ENCODE results near the gene ZNF678. TPM values are rescaled to one million over a fixed set of nuclear protein-coding genes. Genes with fewer than 3 reads are reported as not detected.
"Not testable (repeated sequence)": the region's sequence is repeated elsewhere in the genome, so short reads cannot be mapped to it uniquely, and the experiment has no call there.

The ZNF678 gene
- total RNA-seq, 2 experiments from 2014 or later: 4.1 to 5.2 TPM

GRCh38 chr1:227574926-227575325 is 11.6 kb downstream of the ZNF678 start:
- ATAC-seq: no peak
- CTCF ChIA-PET: no interaction called here
- peaks cover 29% of the 10 kb centered on the region for H3K9me3 Mint-ChIP-seq (ENCODE audit: insufficient read depth)
- H3K4me1 Mint-ChIP-seq (ENCODE audit: low read depth): no peaks in the 10 kb centered on the region
- H3K36me3 Mint-ChIP-seq (ENCODE audit: low read depth): peaks cover 17% of the 10 kb centered on the region
- POLR2A ChIA-PET: no interaction called here
- no peak for DNase-seq
- no peaks in the 10 kb centered on the region for H3K27me3 Mint-ChIP-seq (ENCODE audit: low read depth)
- no peak overlapping the region for H3K27ac Mint-ChIP-seq
- no peak overlapping the region for H3K4me3 Mint-ChIP-seq

GRCh38 chr1:227576189-227576588 is 12.8 kb downstream of the ZNF678 start:
- peaks cover 19% of the 10 kb centered on the region for H3K36me3 Mint-ChIP-seq (ENCODE audit: low read depth)
- DNase-seq (no peak), ATAC-seq (no peak)
- H3K4me3 Mint-ChIP-seq: no peak overlapping the region
- CTCF ChIA-PET: interaction anchor here (1.1 kb wide), 1 partner anchor 33 kb away, joined by 4 read pairs; no protein-coding TSS in a partner anchor
- no peak overlapping the region for H3K27ac Mint-ChIP-seq
- peaks cover 29% of the 10 kb centered on the region for H3K9me3 Mint-ChIP-seq (ENCODE audit: insufficient read depth)
- POLR2A ChIA-PET: no interaction called here
- H3K27me3 Mint-ChIP-seq (ENCODE audit: low read depth): no peaks in the 10 kb centered on the region
- no peaks in the 10 kb centered on the region for H3K4me1 Mint-ChIP-seq (ENCODE audit: low read depth)

- no peaks in the 10 kb centered on the region for H3K27me3 Mint-ChIP-seq (ENCODE audit: low read depth)
- peaks cover 29% of the 10 kb centered on the region for H3K9me3 Mint-ChIP-seq (ENCODE audit: insufficient read depth)
- no peaks in the 10 kb centered on the region for H3K4me1 Mint-ChIP-seq (ENCODE audit: low read depth)
- H3K4me3 Mint-ChIP-seq: no peak overlapping the region
- no peak for ATAC-seq
- DNase-seq: no peak
- no peak overlapping the region for H3K27ac Mint-ChIP-seq
- ChIA-PET POLR2A (no interaction called here), CTCF (no interaction called here)
- H3K36me3 Mint-ChIP-seq (ENCODE audit: low read depth): peaks cover 16% of the 10 kb centered on the region
Observed at GRCh38 chr1:227577500-227577899, 14.1 kb downstream of the ZNF678 start.

- H3K36me3 Mint-ChIP-seq (ENCODE audit: low read depth): peaks cover 23% of the 10 kb centered on the region
- H3K27ac Mint-ChIP-seq: no peak overlapping the region
- DNase-seq: no peak
- no peak overlapping the region for H3K4me3 Mint-ChIP-seq
- peaks cover 3% of the 10 kb centered on the region for H3K9me3 Mint-ChIP-seq (ENCODE audit: insufficient read depth)
- H3K4me1 Mint-ChIP-seq (ENCODE audit: low read depth): no peaks in the 10 kb centered on the region
- POLR2A ChIA-PET: no interaction called here
- CTCF ChIA-PET: no interaction called here
- no peak for ATAC-seq
- no peaks in the 10 kb centered on the region for H3K27me3 Mint-ChIP-seq (ENCODE audit: low read depth)
Observed at GRCh38 chr1:227583354-227583753, 20.0 kb downstream of the ZNF678 start.

GRCh38 chr1:227586733-227587132 is 23.4 kb downstream of the ZNF678 start:
- no peak for ATAC-seq
- ChIA-PET POLR2A (no interaction called here), CTCF (no interaction called here)
- Mint-ChIP-seq H3K9me3 (ENCODE audit: insufficient read depth) (peaks cover 31% of the 10 kb centered on the region), H3K4me3 (no peak overlapping the region), H3K27me3 (ENCODE audit: low read depth) (no peaks in the 10 kb centered on the region), H3K4me1 (ENCODE audit: low read depth) (no peaks in the 10 kb centered on the region), H3K27ac (no peak overlapping the region), H3K36me3 (ENCODE audit: low read depth) (peaks cover 38% of the 10 kb centered on the region)
- DNase-seq: no peak

- H3K9me3 Mint-ChIP-seq (ENCODE audit: insufficient read depth): peaks cover 35% of the 10 kb centered on the region
- H3K27me3 Mint-ChIP-seq (ENCODE audit: low read depth): no peaks in the 10 kb centered on the region
- peaks cover 46% of the 10 kb centered on the region for H3K36me3 Mint-ChIP-seq (ENCODE audit: low read depth)
- ChIA-PET CTCF (no interaction called here), POLR2A (no interaction called here)
- H3K4me1 Mint-ChIP-seq (ENCODE audit: low read depth): no peaks in the 10 kb centered on the region
- ATAC-seq: no peak
- DNase-seq: no peak
- no peak overlapping the region for H3K4me3 Mint-ChIP-seq
- no peak overlapping the region for H3K27ac Mint-ChIP-seq
Observed at GRCh38 chr1:227587968-227588367, 24.6 kb downstream of the ZNF678 start.

- H3K4me1 Mint-ChIP-seq (ENCODE audit: low read depth); DNase-seq; CTCF ChIA-PET; POLR2A ChIA-PET; ATAC-seq; H3K27ac Mint-ChIP-seq; H3K4me3 Mint-ChIP-seq; H3K27me3 Mint-ChIP-seq (ENCODE audit: low read depth): not testable (repeated sequence)
- Mint-ChIP-seq H3K36me3 (ENCODE audit: low read depth) (peaks cover 47% of the 10 kb centered on the region), H3K9me3 (ENCODE audit: insufficient read depth) (peaks cover 41% of the 10 kb centered on the region)
Observed at GRCh38 chr1:227588769-227589168, 25.4 kb downstream of the ZNF678 start.

GRCh38 chr1:227589777-227590176 is 26.4 kb downstream of the ZNF678 start:
- POLR2A ChIA-PET; CTCF ChIA-PET; DNase-seq; H3K27ac Mint-ChIP-seq; ATAC-seq; H3K4me3 Mint-ChIP-seq; H3K27me3 Mint-ChIP-seq (ENCODE audit: low read depth); H3K4me1 Mint-ChIP-seq (ENCODE audit: low read depth): not testable (repeated sequence)
- H3K9me3 Mint-ChIP-seq (ENCODE audit: insufficient read depth): peaks cover 50% of the 10 kb centered on the region
- H3K36me3 Mint-ChIP-seq (ENCODE audit: low read depth): peaks cover 43% of the 10 kb centered on the region

- H3K4me1 Mint-ChIP-seq (ENCODE audit: low read depth); DNase-seq; H3K4me3 Mint-ChIP-seq; ATAC-seq; POLR2A ChIA-PET; H3K27me3 Mint-ChIP-seq (ENCODE audit: low read depth); H3K27ac Mint-ChIP-seq: not testable (repeated sequence)
- peaks cover 29% of the 10 kb centered on the region for H3K36me3 Mint-ChIP-seq (ENCODE audit: low read depth)
- CTCF ChIA-PET: interaction anchor here (1.4 kb wide), 1 partner anchor 53 kb away, joined by 3 read pairs; no protein-coding TSS in a partner anchor
- H3K9me3 Mint-ChIP-seq (ENCODE audit: insufficient read depth): peaks cover 60% of the 10 kb centered on the region
Observed at GRCh38 chr1:227596222-227596621, 32.9 kb downstream of the ZNF678 start.

- CTCF ChIA-PET: no interaction called here
- Mint-ChIP-seq H3K36me3 (ENCODE audit: low read depth) (peaks cover 17% of the 10 kb centered on the region), H3K27me3 (ENCODE audit: low read depth) (no peaks in the 10 kb centered on the region), H3K9me3 (ENCODE audit: insufficient read depth) (peaks cover 31% of the 10 kb centered on the region), H3K27ac (no peak overlapping the region), H3K4me1 (ENCODE audit: low read depth) (no peaks in the 10 kb centered on the region), H3K4me3 (no peak overlapping the region)
- ATAC-seq (no peak), DNase-seq (no peak)
- POLR2A ChIA-PET: no interaction called here
Observed at GRCh38 chr1:227603327-227603726, 40.0 kb downstream of the ZNF678 start.

- ChIA-PET POLR2A (no interaction called here), CTCF (no interaction called here)
- H3K27ac Mint-ChIP-seq: no peak overlapping the region
- no peak overlapping the region for H3K4me3 Mint-ChIP-seq
- no peak for DNase-seq
- no peaks in the 10 kb centered on the region for H3K27me3 Mint-ChIP-seq (ENCODE audit: low read depth)
- no peak for ATAC-seq
- H3K4me1 Mint-ChIP-seq (ENCODE audit: low read depth): no peaks in the 10 kb centered on the region
- H3K9me3 Mint-ChIP-seq (ENCODE audit: insufficient read depth): peaks cover 22% of the 10 kb centered on the region
- H3K36me3 Mint-ChIP-seq (ENCODE audit: low read depth): peaks cover 19% of the 10 kb centered on the region
Observed at GRCh38 chr1:227604446-227604845, 41.1 kb downstream of the ZNF678 start.

- H3K4me1 Mint-ChIP-seq (ENCODE audit: low read depth); H3K27ac Mint-ChIP-seq; H3K4me3 Mint-ChIP-seq; CTCF ChIA-PET; H3K27me3 Mint-ChIP-seq (ENCODE audit: low read depth); POLR2A ChIA-PET; DNase-seq; ATAC-seq: not testable (repeated sequence)
- H3K36me3 Mint-ChIP-seq (ENCODE audit: low read depth): peaks cover 24% of the 10 kb centered on the region
- H3K9me3 Mint-ChIP-seq (ENCODE audit: insufficient read depth): peaks cover 21% of the 10 kb centered on the region
Observed at GRCh38 chr1:227606271-227606670, 42.9 kb downstream of the ZNF678 start.

- POLR2A ChIA-PET: no interaction called here
- no peak overlapping the region for H3K27ac Mint-ChIP-seq
- DNase-seq (no peak), ATAC-seq (no peak)
- H3K27me3 Mint-ChIP-seq (ENCODE audit: low read depth): no peaks in the 10 kb centered on the region
- H3K9me3 Mint-ChIP-seq (ENCODE audit: insufficient read depth): peaks cover 22% of the 10 kb centered on the region
- no peak overlapping the region for H3K4me3 Mint-ChIP-seq
- CTCF ChIA-PET: no interaction called here
- peaks cover 24% of the 10 kb centered on the region for H3K36me3 Mint-ChIP-seq (ENCODE audit: low read depth)
- no peaks in the 10 kb centered on the region for H3K4me1 Mint-ChIP-seq (ENCODE audit: low read depth)
Observed at GRCh38 chr1:227607336-227607898, 44.1 kb downstream of the ZNF678 start.
